Measurements from ENCODE around the gene AHCYL2. TPM values are rescaled to one million over a fixed set of nuclear protein-coding genes. Genes with fewer than 3 reads are reported as not detected.
"Not testable (repeated sequence)": the region's sequence is repeated elsewhere in the genome, so short reads cannot be mapped to it uniquely, and the experiment has no call there.

The AHCYL2 gene
- polyA plus RNA-seq, 1 experiment: 7.8 TPM

DNA sequence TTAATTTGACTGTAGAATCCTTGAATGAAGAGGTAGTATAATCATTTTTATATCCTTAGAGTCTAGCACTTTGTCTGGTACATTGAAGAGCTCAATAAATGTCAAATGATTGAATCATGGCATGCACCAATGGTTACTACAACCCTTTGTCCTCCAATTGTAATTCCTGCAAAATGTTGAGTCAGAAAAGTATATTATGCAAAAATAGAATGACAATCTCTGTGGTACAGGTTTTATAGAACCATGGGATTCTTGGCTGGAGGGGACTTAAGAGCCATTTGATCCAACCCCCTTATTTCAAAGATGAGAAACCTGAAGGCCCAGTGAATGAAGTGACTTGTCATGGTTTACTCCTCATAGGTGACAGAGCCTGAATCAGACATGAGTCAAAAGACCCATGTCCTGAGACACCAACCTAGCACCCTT, 246.6 kb downstream of the AHCYL2 start:
- Histone ChIP-seq H3K4me3 (ENCODE audit: low read depth, low read length) (no peak overlapping the region), H3K36me3 (ENCODE audit: control insufficient read depth, insufficient read depth, low read length) (no peaks in the 10 kb centered on the region), H3K27me3 (ENCODE audit: control insufficient read depth, insufficient read depth, low read length) (no peaks in the 10 kb centered on the region)
- ChIA-PET CTCF (interaction anchor here (0.6 to 8.0 kb wide), 31 partner anchors 9 to 611 kb away, joined by 3 to 154 read pairs (median 3); partner anchors contain the start of gene STRIP2), POLR2A (interaction anchor here (1.1 kb wide), 1 partner anchor 128 kb away, joined by 3 read pairs; no protein-coding TSS in a partner anchor)
- no peak for DNase-seq (ENCODE audit: low read depth)
- TF ChIP-seq CTCF (IDR thresholded peaks at IDR 0.05; ENCODE audit: insufficient read depth, low read depth, low read length): no peak

DNA sequence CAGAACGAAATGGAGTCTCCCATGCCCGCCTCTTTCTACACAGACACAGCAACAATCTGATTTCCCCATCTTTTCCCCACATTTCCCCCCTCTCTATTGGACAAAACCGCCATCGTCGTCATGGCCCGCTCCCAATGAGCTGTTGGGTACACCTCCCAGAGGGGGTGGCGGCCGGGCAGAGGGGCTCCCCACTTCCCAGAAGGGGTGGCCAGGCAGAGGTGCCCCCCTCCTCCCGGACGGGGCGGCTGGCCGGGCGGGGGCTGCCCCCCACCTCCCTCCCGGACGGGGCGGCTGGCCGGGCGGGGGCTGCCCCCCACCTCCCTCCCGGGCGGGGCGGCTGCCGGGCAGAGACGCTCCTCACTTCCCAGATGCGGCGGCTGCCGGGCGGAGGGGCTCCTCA, 251.1 kb downstream of the AHCYL2 start:
- H3K27me3 ChIP-seq (ENCODE audit: control insufficient read depth, insufficient read depth, low read length); H3K4me3 ChIP-seq (ENCODE audit: low read depth, low read length); DNase-seq (ENCODE audit: low read depth); H3K36me3 ChIP-seq (ENCODE audit: control insufficient read depth, insufficient read depth, low read length); POLR2A ChIA-PET; CTCF ChIA-PET: not testable (repeated sequence)

- H3K4me3 ChIP-seq (ENCODE audit: low read depth, low read length); CTCF ChIA-PET; H3K27me3 ChIP-seq (ENCODE audit: control insufficient read depth, insufficient read depth, low read length); H3K36me3 ChIP-seq (ENCODE audit: control insufficient read depth, insufficient read depth, low read length); DNase-seq (ENCODE audit: low read depth); POLR2A ChIA-PET: not testable (repeated sequence)
These were observed 251.6 kb downstream of the AHCYL2 start for GRCh38 chr7:129476398-129476797.

Small RNA genes within 50 kb of the gene (small RNA-seq; reads per million reads assigned to genes)
- not detected for gene AC009244.1 (ENCODE audit: insufficient read length, low read depth, low replicate concordance)
- not detected for gene SNRPGP3 (ENCODE audit: insufficient read length, low read depth, low replicate concordance)

Other genes with a start within 250 kb of the AHCYL2 start
- gene TNPO3, start 169.9 kb upstream of the AHCYL2 start, polyA plus RNA-seq (2011; rRNA removed): 36.2 and 43.5 TPM in 2 replicates
- gene TSPAN33, start 80.3 kb upstream of the AHCYL2 start, polyA plus RNA-seq (2011; rRNA removed): 0.22 and 0.29 TPM in 2 replicates
- gene SMO, start 36.4 kb upstream of the AHCYL2 start, polyA plus RNA-seq (2011; rRNA removed): 7.6 and 10.8 TPM in 2 replicates
- gene STRIP2, start 209.4 kb downstream of the AHCYL2 start, polyA plus RNA-seq (2011; rRNA removed): 1.5 and 2.0 TPM in 2 replicates